Measurements from ENCODE around the gene MMP24OS.
"Not testable (repeated sequence)": the region's sequence is repeated elsewhere in the genome, so short reads cannot be mapped to it uniquely, and the experiment has no call there.

MMP24OS gene

GRCh38 chr20:35276408-35276807 lies 1.5 kb downstream of the MMP24OS start:
- no peak for DNase-seq (ENCODE audit: low read depth in 2 of 3, low spot score in 1 of 3)

DNA sequence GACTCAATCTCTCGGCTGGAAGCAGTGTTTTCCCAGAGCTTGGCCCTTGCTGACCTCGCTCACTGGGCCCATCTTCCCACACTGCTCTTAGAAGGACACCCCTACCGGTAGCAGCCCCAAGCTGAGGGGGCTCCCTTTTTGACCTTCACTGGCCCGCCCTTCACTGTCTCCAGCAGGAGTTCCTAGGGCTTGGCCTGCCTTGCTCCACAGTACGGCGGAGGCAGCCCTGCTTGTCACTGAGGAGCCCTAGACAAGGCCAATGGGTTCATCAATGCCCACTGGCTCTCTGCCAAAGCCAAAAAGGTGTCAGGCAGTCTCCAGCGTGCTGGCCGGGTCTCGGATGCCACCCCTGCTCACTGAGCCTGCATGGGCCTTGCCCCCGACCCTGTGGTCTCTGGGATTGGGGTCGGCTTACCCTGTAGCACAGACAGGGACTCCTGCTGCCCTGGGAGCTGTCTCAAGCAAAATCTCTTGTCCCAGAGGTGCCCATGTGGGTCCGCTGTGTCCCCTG lies 2.1 kb downstream of the MMP24OS start:
- DNase-seq (ENCODE audit: low read depth in 2 of 3, low spot score in 1 of 3): no peak

GRCh38 chr20:35274172-35275092 lies 3.5 kb downstream of the MMP24OS start:
- no peak for DNase-seq (ENCODE audit: low read depth in 2 of 3, low spot score in 1 of 3)

DNA sequence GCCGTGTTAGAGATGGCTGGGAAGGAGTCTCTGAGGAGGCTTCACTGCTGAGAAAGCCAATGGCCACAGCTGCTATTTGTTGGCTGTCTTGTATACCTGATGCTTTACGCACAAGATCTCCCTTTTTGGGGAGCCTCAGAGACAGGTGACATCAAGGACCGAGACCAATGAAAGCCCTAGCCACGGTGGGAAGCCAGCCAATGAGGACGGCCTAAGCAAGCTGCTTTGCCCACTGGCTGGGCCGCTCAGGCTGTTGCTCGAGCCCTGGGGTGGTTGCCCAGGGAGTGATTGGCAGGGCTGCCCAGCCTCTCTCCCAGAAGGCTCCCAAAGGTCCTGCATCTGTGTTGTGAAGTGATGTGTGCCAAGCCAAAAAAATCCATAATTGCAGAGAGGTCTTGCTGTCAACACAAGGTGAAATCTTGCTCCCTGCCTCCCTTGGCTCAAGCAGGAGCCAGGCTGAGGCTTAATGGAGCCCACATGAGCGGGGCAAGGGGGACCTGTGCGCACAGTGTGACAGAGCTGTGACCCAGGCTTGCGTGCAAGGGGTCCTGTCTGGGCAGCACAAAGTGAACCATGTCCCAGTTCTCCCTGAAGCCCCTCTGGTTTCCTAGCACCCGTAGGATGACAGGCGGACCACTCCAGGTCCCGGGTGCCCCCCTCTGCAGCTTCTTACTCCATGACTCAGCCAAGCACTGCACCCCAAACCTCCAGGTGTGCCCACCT lies 4.3 kb downstream of the MMP24OS start:
- no peak for DNase-seq (ENCODE audit: low read depth in 2 of 3, low spot score in 1 of 3)

DNA sequence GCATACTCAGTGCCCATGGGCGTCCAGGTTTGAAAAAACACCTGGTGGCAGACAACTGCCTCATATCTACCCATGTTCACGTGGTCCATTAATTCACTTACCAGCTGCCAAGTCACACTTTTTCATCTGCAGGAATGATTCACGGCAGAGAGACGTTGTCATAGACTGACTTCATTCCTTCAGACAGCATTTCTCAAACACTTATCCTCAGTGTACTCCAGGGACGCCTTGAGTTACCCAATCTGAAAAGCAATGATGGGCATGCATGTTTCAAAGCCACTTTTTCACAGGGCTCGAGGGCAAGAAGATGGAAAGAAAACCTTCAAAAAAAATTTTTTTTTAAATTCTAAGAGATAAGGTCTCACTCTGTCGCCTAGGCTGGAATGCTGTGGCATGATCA lies 6.0 kb downstream of the MMP24OS start:
- no peak for DNase-seq (ENCODE audit: low read depth in 2 of 3, low spot score in 1 of 3)

- no peak for DNase-seq (ENCODE audit: low read depth in 2 of 3, low spot score in 1 of 3)
These were observed 6.6 kb downstream of the MMP24OS start for GRCh38 chr20:35271073-35271882.

- no peak for DNase-seq (ENCODE audit: low read depth in 2 of 3, low spot score in 1 of 3)
These were observed 7.7 kb downstream of the MMP24OS start for GRCh38 chr20:35270021-35270902.

DNA sequence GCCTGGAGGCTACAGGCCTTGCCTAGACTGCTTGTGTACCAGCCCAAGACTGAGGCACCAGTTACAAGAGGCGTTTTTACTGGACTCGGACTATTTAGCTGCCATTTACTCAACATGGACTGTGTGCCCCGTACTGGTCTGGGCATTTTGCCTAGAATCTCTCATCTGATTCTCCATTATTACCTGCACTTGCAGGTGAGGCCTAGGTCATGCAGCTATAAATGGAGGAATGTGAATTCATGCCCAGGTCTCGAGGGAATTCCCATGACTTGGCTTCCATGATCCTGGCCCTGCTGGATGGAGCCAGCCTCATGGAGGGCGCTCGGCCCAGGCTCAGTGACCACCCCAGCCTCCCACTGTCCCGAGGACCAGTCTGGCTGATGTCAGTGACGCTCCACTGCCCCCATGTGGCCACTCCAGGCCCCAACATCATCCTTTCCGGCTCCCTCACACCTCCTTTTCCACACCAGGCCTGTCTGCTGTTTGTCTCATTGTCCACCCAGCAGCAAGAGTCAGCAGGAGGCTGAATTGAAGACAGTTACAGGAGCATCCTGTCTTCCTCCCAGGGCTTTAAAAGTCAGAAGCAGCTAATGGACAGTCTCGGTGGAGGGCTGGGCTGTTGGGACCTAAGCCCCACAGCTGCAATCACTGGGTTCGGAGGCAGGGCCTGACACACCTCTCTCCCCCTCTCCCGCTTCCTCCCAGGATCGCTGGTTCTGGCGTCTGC lies 8.7 kb downstream of the MMP24OS start:
- peak in 2 of 3 donors; percentile 38 to 40 for DNase-seq (ENCODE audit: low read depth in 2 of 3, low spot score in 1 of 3)

- no peak for DNase-seq (ENCODE audit: low read depth in 2 of 3, low spot score in 1 of 3)
These were observed 10.8 kb downstream of the MMP24OS start for GRCh38 chr20:35267092-35267491.

DNA sequence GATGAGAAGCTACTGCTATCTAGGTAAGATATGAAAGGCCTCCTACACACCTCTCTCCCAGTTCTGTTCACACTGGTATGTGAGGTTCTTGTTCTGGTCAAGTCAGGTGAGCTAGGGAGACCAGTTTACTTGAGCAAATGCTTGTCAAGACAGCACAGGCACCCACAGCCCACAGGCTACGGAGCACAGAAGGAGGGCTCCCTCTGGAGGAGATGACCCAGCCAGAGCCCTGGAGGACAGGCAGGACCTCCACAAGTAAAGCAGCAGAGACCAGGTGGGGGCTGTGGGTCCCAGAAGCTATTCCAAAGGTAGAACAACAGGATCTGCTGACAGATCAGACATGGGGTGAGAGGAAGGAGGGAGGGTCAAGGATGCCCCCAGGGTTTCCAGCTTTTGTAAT lies 13.2 kb downstream of the MMP24OS start:
- DNase-seq (ENCODE audit: low read depth in 2 of 3, low spot score in 1 of 3): no peak

- DNase-seq (ENCODE audit: low read depth in 2 of 3, low spot score in 1 of 3): no peak
These were observed 14.2 kb downstream of the MMP24OS start for GRCh38 chr20:35263532-35264341.

GRCh38 chr20:35262731-35263531 lies 15.0 kb downstream of the MMP24OS start:
- DNase-seq (ENCODE audit: low read depth in 2 of 3, low spot score in 1 of 3): not testable (repeated sequence)

GRCh38 chr20:35262321-35262720 lies 15.6 kb downstream of the MMP24OS start:
- DNase-seq (ENCODE audit: low read depth in 2 of 3, low spot score in 1 of 3): not testable (repeated sequence)

DNA sequence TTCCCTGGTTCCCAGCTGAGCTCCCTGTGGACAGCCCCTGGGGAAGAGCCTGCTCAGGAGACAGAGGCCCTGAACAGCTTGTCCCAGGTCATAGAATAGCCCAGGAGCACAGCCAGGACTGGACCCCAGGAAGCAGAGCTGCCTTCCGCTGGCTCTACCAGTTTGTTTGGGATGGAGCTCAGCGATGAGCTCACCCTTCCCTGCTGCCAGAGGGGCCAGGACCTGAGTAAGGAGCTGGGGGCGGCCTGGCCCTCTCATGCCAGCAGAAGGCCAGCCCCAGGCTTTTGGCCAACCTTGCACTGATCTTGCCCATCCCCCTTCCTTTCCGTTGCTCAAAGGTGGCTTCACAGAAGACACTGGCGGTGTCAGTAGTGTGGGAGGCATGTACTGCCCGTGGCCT lies 17.5 kb downstream of the MMP24OS start:
- no peak for DNase-seq (ENCODE audit: low read depth in 2 of 3, low spot score in 1 of 3)

DNA sequence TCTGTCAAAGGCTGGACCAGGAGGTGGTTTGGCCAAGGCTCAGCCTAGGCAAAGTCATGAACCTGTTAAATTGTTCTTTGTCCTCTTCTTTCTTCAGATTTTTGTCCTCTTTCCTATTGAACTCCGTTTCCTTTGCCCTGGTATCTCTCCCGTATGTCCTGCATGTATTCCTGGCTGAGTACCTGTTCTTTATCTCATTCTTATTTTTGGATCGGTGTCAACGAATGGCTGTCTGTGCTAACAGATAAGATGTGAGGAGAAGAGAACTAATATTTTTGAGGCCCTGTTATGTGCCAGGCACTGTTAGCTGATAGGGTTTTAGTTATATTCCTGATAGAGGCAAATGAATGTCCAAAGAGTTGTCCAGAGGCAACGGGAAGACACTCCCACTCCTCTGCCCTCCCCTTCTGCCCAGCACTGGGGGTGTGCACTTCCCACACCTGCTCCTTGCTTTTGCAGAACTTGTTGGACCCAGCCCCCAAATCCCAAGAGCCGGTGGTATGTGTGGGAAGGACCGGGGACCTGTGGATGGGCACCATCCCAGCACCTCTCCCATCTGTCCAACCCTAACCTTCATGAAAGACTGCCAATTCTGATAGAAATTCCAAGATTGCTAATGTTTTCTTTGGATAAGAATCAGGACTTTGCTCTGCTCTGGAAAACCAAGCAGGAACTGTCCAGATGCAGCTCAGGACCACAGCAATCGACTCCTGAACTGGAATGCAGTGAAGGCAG lies 20.6 kb downstream of the MMP24OS start:
- no peak for DNase-seq (ENCODE audit: low read depth in 2 of 3, low spot score in 1 of 3)

- DNase-seq (ENCODE audit: low read depth in 2 of 3, low spot score in 1 of 3): no peak
These were observed 23.4 kb downstream of the MMP24OS start for GRCh38 chr20:35254448-35254999.

DNA sequence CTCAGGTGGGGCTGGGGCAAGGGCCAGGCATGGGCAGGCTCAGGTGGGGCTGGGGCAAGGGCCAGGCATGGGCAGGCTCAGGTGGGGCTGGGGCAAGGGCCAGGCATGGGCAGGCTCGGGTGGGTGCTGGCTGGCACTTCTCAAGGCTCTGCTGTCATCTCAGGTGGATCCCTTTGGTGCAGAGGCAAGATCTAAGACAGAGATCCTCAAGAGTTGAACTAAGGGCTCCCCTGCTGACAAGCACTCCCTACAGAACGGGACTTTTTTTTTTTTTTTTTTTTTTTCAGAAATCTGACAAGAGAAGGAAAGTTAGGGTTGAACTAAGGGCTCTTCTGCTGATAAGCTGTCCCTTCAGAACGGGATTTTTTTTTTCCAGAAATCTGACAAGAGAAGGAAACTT lies 24.9 kb downstream of the MMP24OS start:
- DNase-seq (ENCODE audit: low read depth in 2 of 3, low spot score in 1 of 3): no peak
